Breast epithelium (tissue), 3 donors: ENCODE data around the gene UGT3A2.

Source experiments
- POLR2A ChIP-seq: fragments of 450-650 bp; IDR thresholded peaks from one replicate; pipeline ENCODE4 v1.6.1; 2016; ENCODE audit warnings: antibody characterized with exemption, mild to moderate bottlenecking, moderate library complexity
- TF ChIP-seq, protein P1 (sequence below), 3 donors: fragments of 450-650 bp; IDR thresholded peaks; one replicate each; pipeline ENCODE4 v1.5.1; 2016 to 2017; ENCODE audit warnings: antibody characterized with exemption in 3 of 3, mild to moderate bottlenecking in 3 of 3, moderate library complexity in 3 of 3

- TF ChIP-seq, protein P1, sequence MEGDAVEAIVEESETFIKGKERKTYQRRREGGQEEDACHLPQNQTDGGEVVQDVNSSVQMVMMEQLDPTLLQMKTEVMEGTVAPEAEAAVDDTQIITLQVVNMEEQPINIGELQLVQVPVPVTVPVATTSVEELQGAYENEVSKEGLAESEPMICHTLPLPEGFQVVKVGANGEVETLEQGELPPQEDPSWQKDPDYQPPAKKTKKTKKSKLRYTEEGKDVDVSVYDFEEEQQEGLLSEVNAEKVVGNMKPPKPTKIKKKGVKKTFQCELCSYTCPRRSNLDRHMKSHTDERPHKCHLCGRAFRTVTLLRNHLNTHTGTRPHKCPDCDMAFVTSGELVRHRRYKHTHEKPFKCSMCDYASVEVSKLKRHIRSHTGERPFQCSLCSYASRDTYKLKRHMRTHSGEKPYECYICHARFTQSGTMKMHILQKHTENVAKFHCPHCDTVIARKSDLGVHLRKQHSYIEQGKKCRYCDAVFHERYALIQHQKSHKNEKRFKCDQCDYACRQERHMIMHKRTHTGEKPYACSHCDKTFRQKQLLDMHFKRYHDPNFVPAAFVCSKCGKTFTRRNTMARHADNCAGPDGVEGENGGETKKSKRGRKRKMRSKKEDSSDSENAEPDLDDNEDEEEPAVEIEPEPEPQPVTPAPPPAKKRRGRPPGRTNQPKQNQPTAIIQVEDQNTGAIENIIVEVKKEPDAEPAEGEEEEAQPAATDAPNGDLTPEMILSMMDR (IDR thresholded peaks at IDR 0.05): no peak
- TF ChIP-seq POLR2A: no peak
Measured at GRCh38 chr5:36060420-36060887, 6.2 kb downstream of the UGT3A2 start.
